ENCODE measurements around the gene LGALS8. TPM values are rescaled to one million over a fixed set of nuclear protein-coding genes. Genes with fewer than 3 reads are reported as not detected.

Gene LGALS8
- total RNA-seq, 2 donors from 2014 or later, result 11.4 to 15.0 TPM

DNA sequence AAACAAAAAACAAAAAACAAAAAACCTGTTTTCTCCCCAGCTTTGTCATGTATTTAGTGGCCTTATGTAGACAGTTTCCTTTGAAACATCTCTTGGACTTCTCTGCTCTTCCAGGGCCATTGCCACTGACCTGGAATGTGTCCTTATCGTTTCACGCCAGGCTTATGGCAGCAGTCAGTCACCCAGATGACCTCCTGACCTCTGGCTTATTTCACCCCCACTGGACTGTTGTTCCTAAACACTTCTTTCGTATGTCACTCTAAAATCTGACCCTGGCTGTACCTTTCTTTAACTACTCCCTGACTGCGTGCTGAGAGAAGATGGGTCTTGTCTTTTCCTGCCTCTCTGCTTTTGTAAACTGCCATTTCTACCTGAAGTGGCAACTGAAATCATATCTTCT, 9.1 kb downstream of the LGALS8 start:
- Histone ChIP-seq H3K9ac (ENCODE audit: extremely low read depth, low read length, poor library complexity, severe bottlenecking) (no peak overlapping the region), H3K27ac (ENCODE audit: low read depth, low read length) (no peak overlapping the region), H3K4me3 (ENCODE audit: low read length) (no peak overlapping the region), H3K9me3 (ENCODE audit: control insufficient read depth, low read length) (no peaks in the 10 kb centered on the region), H3K36me3 (ENCODE audit: control insufficient read depth, insufficient read depth, low read length) (no peaks in the 10 kb centered on the region), H3K4me1 (ENCODE audit: control insufficient read depth, insufficient read depth, low read length) (no peaks in the 10 kb centered on the region), H3K27me3 (ENCODE audit: control insufficient read depth, insufficient read depth, low read length, poor library complexity, severe bottlenecking) (no peaks in the 10 kb centered on the region)
- no peak for DNase-seq
- H3K27ac Mint-ChIP-seq, result no peak overlapping the region
- no peaks in the 10 kb centered on the region for H3K27me3 Mint-ChIP-seq (ENCODE audit: insufficient read depth)
- TF ChIP-seq, protein P1, sequence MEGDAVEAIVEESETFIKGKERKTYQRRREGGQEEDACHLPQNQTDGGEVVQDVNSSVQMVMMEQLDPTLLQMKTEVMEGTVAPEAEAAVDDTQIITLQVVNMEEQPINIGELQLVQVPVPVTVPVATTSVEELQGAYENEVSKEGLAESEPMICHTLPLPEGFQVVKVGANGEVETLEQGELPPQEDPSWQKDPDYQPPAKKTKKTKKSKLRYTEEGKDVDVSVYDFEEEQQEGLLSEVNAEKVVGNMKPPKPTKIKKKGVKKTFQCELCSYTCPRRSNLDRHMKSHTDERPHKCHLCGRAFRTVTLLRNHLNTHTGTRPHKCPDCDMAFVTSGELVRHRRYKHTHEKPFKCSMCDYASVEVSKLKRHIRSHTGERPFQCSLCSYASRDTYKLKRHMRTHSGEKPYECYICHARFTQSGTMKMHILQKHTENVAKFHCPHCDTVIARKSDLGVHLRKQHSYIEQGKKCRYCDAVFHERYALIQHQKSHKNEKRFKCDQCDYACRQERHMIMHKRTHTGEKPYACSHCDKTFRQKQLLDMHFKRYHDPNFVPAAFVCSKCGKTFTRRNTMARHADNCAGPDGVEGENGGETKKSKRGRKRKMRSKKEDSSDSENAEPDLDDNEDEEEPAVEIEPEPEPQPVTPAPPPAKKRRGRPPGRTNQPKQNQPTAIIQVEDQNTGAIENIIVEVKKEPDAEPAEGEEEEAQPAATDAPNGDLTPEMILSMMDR (conservative IDR thresholded peaks at IDR 0.05), result no peak
- WGBS, 2 experiments (ENCODE audit: insufficient coverage in 1 of 2, insufficient read length in 1 of 2), result 95 to 96% methylated on average over 4 of the region's 4 CpGs
- H3K4me1 Mint-ChIP-seq, result no peaks in the 10 kb centered on the region
- H3K9me3 Mint-ChIP-seq, result no peaks in the 10 kb centered on the region
- H3K4me3 Mint-ChIP-seq, result no peak overlapping the region
- peaks cover 5% of the 10 kb centered on the region for H3K36me3 Mint-ChIP-seq (ENCODE audit: low read depth)

DNA sequence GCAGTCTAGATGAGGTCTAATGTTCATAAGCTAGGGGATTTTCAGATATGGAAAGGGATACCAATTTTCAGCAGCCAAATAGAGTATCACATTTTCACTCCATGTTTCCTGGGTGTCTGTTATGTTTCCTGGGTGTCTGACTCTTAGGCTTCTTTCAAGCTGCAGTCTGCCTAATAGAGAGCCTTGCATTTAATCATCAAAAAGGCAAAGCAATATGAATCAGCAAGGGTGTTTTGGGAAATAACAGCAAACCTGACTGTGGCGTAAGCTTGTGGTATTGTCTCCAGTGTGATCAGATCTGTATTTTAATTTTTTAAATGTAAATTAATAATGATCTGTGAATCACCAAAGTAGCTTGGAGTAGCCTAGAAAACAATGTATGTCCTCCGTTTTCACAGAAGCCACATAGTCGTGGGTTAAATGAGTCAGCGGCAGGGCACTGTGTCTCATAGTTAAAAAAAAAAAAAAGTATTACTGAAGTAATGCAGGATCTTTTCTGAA, 10.4 kb downstream of the LGALS8 start:
- Mint-ChIP-seq H3K36me3 (ENCODE audit: low read depth) (peaks cover 5% of the 10 kb centered on the region), H3K27me3 (ENCODE audit: insufficient read depth) (no peaks in the 10 kb centered on the region), H3K27ac (peak overlapping the region; percentile 20), H3K4me3 (no peak overlapping the region), H3K4me1 (peaks cover 3% of the 10 kb centered on the region), H3K9me3 (no peaks in the 10 kb centered on the region)
- 80 to 84% methylated on average over 3 to 4 of the region's 4 CpGs for WGBS, 2 experiments (ENCODE audit: insufficient coverage in 1 of 2, insufficient read length in 1 of 2)
- Histone ChIP-seq H3K27me3 (ENCODE audit: control insufficient read depth, insufficient read depth, low read length, poor library complexity, severe bottlenecking) (no peaks in the 10 kb centered on the region), H3K36me3 (ENCODE audit: control insufficient read depth, insufficient read depth, low read length) (no peaks in the 10 kb centered on the region), H3K9me3 (ENCODE audit: control insufficient read depth, low read length) (no peaks in the 10 kb centered on the region), H3K27ac (ENCODE audit: low read depth, low read length) (no peak overlapping the region), H3K4me3 (ENCODE audit: low read length) (no peak overlapping the region), H3K4me1 (ENCODE audit: control insufficient read depth, insufficient read depth, low read length) (no peaks in the 10 kb centered on the region), H3K9ac (ENCODE audit: extremely low read depth, low read length, poor library complexity, severe bottlenecking) (no peak overlapping the region)
- TF ChIP-seq, protein P1 (conservative IDR thresholded peaks at IDR 0.05), result no peak
- no peak for DNase-seq

DNA sequence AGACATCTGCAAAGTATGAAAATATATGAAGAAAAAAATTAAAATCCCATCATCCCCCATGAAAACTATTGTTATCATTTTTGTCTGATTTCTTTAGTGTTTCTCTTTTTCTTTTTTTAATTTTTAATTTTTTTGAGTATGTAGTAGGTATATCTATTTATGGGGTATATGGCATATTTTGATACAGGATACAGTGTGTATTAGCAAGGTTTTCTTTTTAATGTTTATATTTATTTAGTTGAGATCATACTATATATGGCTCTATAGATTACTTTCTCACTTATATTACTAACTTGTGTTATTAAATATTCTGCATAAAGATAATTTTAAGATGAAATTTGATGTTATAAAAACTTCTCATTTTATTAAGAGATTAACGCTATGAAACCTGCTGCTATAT, 11.4 kb downstream of the LGALS8 start:
- no peak overlapping the region for H3K9ac ChIP-seq (ENCODE audit: extremely low read depth, low read length, poor library complexity, severe bottlenecking)
- H3K4me1 ChIP-seq (ENCODE audit: control insufficient read depth, insufficient read depth, low read length), result no peaks in the 10 kb centered on the region
- no peaks in the 10 kb centered on the region for H3K27me3 ChIP-seq (ENCODE audit: control insufficient read depth, insufficient read depth, low read length, poor library complexity, severe bottlenecking)
- no peak overlapping the region for H3K27ac Mint-ChIP-seq
- TF ChIP-seq, protein P1 (conservative IDR thresholded peaks at IDR 0.05), result no peak
- no peak overlapping the region for H3K27ac ChIP-seq (ENCODE audit: low read depth, low read length)
- H3K4me1 Mint-ChIP-seq, result peaks cover 3% of the 10 kb centered on the region
- H3K4me3 ChIP-seq (ENCODE audit: low read length), result no peak overlapping the region
- 89% methylated on average over 1 of the region's 1 CpG; no CpG with 5 or more reads in 1 of the 2 experiments for WGBS, 2 experiments (ENCODE audit: insufficient coverage in 1 of 2, insufficient read length in 1 of 2)
- H3K36me3 Mint-ChIP-seq (ENCODE audit: low read depth), result peaks cover 5% of the 10 kb centered on the region
- H3K4me3 Mint-ChIP-seq, result no peak overlapping the region
- H3K36me3 ChIP-seq (ENCODE audit: control insufficient read depth, insufficient read depth, low read length), result no peaks in the 10 kb centered on the region
- no peaks in the 10 kb centered on the region for H3K9me3 ChIP-seq (ENCODE audit: control insufficient read depth, low read length)
- DNase-seq, result no peak
- no peaks in the 10 kb centered on the region for H3K9me3 Mint-ChIP-seq
- H3K27me3 Mint-ChIP-seq (ENCODE audit: insufficient read depth), result no peaks in the 10 kb centered on the region
